ENCODE data around the gene HAO2. TPM values are rescaled to one million over a fixed set of nuclear protein-coding genes. Genes with fewer than 3 reads are reported as not detected.

Gene HAO2
- total RNA-seq, 1 donor from 2014 or later: not detected

DNA sequence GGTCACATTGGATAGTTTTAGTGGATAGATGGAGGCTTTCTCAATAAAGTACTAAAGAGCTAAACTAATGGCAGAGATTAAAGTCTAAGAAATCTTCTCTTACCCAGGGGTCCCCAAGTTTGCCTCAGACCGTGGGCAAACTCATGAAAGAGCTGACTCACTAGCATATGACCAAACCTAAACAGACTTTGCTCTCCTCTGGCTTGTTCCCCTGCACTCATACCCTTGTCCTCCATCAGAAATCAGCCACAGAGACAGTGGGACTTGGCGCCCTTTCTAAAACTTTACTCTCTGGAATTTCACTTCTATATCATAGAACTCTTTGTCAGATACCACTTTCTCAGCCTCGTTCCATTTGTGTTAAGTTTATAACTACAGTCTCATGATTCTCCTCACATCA lies 29.4 kb downstream of the HAO2 start:
- no peak for DNase-seq (ENCODE audit: low spot score, unreplicated experiment)
- no peaks in the 10 kb centered on the region for H3K9me3 Mint-ChIP-seq (ENCODE audit: low read depth)
- no peaks in the 10 kb centered on the region for H3K36me3 Mint-ChIP-seq (ENCODE audit: insufficient read depth)
- H3K27ac Mint-ChIP-seq: no peak overlapping the region
- TF ChIP-seq, protein P1, sequence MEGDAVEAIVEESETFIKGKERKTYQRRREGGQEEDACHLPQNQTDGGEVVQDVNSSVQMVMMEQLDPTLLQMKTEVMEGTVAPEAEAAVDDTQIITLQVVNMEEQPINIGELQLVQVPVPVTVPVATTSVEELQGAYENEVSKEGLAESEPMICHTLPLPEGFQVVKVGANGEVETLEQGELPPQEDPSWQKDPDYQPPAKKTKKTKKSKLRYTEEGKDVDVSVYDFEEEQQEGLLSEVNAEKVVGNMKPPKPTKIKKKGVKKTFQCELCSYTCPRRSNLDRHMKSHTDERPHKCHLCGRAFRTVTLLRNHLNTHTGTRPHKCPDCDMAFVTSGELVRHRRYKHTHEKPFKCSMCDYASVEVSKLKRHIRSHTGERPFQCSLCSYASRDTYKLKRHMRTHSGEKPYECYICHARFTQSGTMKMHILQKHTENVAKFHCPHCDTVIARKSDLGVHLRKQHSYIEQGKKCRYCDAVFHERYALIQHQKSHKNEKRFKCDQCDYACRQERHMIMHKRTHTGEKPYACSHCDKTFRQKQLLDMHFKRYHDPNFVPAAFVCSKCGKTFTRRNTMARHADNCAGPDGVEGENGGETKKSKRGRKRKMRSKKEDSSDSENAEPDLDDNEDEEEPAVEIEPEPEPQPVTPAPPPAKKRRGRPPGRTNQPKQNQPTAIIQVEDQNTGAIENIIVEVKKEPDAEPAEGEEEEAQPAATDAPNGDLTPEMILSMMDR (IDR thresholded peaks at IDR 0.05; ENCODE audit: unreplicated experiment): no peak
- no peaks in the 10 kb centered on the region for H3K4me1 Mint-ChIP-seq (ENCODE audit: low read depth)
- H3K4me3 Mint-ChIP-seq (ENCODE audit: low read depth): no peak overlapping the region
- peaks cover 3% of the 10 kb centered on the region for H3K27me3 Mint-ChIP-seq

GRCh38 chr1:119404736-119405135 lies 36.2 kb downstream of the HAO2 start:
- Mint-ChIP-seq H3K4me3 (ENCODE audit: low read depth) (no peak overlapping the region), H3K4me1 (ENCODE audit: low read depth) (no peaks in the 10 kb centered on the region), H3K36me3 (ENCODE audit: insufficient read depth) (no peaks in the 10 kb centered on the region), H3K9me3 (ENCODE audit: low read depth) (peaks cover 4% of the 10 kb centered on the region), H3K27ac (no peak overlapping the region), H3K27me3 (peaks cover 5% of the 10 kb centered on the region)
- TF ChIP-seq, protein P1 (IDR thresholded peaks at IDR 0.05; ENCODE audit: unreplicated experiment): no peak
- DNase-seq (ENCODE audit: low spot score, unreplicated experiment): no peak

DNA sequence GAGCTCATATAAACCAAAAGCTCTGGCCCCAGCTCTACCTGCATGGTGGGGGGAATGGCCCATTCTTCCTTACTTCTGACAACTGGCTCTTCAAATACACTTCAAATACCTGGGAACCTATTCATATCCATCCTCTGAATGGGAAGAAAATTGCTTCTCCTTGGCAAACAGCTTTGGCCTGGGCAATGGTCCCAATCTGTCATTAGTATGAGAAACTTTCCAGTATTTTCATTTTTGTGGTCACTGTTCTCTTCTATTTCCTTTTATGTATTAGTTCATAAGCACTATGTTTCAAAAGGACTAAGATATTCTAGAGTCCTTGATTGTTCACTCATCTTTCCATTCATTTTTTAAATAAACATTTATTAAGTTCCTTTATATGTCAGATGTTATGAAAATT lies 41.1 kb downstream of the HAO2 start:
- no peak for DNase-seq (ENCODE audit: low spot score, unreplicated experiment)
- Mint-ChIP-seq H3K9me3 (ENCODE audit: low read depth) (peaks cover 4% of the 10 kb centered on the region), H3K27ac (no peak overlapping the region), H3K4me3 (ENCODE audit: low read depth) (no peak overlapping the region), H3K36me3 (ENCODE audit: insufficient read depth) (no peaks in the 10 kb centered on the region), H3K27me3 (peaks cover 6% of the 10 kb centered on the region), H3K4me1 (ENCODE audit: low read depth) (no peaks in the 10 kb centered on the region)
- TF ChIP-seq, protein P1 (IDR thresholded peaks at IDR 0.05; ENCODE audit: unreplicated experiment): no peak

DNA sequence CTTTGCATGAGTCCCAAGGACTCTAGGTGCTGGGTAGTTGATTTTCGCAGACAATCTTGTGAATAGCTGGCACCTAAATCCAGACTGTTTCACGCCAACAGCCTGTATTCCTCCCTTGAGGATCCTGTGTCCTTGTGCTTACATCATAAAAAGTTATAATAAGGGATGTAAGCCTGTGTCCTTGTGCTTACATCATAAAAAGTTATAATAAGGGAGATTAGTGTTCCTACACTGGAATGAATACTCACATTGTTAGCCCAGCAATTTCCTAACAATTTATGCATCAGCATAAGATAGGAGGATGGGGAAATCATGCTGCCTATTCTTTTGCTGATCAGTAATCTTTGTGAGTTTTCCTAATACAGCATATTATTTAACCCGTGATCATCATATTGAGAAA lies 42.4 kb downstream of the HAO2 start:
- H3K4me3 Mint-ChIP-seq (ENCODE audit: low read depth): no peak overlapping the region
- DNase-seq (ENCODE audit: low spot score, unreplicated experiment): no peak
- peaks cover 4% of the 10 kb centered on the region for H3K9me3 Mint-ChIP-seq (ENCODE audit: low read depth)
- no peaks in the 10 kb centered on the region for H3K36me3 Mint-ChIP-seq (ENCODE audit: insufficient read depth)
- no peaks in the 10 kb centered on the region for H3K4me1 Mint-ChIP-seq (ENCODE audit: low read depth)
- H3K27me3 Mint-ChIP-seq: peaks cover 11% of the 10 kb centered on the region
- TF ChIP-seq, protein P1 (IDR thresholded peaks at IDR 0.05; ENCODE audit: unreplicated experiment): no peak
- H3K27ac Mint-ChIP-seq: no peak overlapping the region

DNA sequence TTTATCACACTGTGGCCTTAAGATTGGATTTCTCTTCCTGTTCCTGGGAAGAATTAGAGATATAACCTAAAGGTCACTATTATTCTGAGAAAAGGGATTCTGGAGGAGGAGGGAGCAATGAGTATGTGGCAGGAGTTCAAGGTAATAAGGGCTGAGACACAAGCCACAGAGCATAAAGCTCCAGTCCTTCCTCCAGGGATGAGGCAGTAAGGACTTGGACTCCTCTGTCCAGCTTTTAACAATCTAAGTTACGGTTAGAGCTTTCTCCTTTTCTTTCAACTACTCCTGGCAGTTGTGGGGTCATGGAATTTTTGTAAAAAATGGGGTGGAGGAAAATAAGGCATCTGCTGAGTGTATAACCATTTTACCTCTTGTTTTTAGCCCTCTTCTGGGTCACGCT lies 46.4 kb downstream of the HAO2 start, which contains the start of gene HSD3B2:
HSD3B2 (plus strand) TSS at position 201 of the 400 bp plus-strand sequence. CDS start 270 bp downstream, outside the sequence.
- no peaks in the 10 kb centered on the region for H3K36me3 Mint-ChIP-seq (ENCODE audit: insufficient read depth)
- H3K4me1 Mint-ChIP-seq (ENCODE audit: low read depth): no peaks in the 10 kb centered on the region
- no peaks in the 10 kb centered on the region for H3K9me3 Mint-ChIP-seq (ENCODE audit: low read depth)
- H3K27me3 Mint-ChIP-seq: peaks cover 21% of the 10 kb centered on the region
- no peak for DNase-seq (ENCODE audit: low spot score, unreplicated experiment)
- H3K4me3 Mint-ChIP-seq (ENCODE audit: low read depth): no peak within 1 kb of the TSS
- no peak within 1 kb of the TSS for H3K27ac Mint-ChIP-seq
- TF ChIP-seq, protein P1 (IDR thresholded peaks at IDR 0.05; ENCODE audit: unreplicated experiment): no peak

All from progenitor cell of endocrine pancreas (in vitro differentiated cells).